Activated CD8-positive, alpha-beta memory T cell treated with anti-CD3 and anti-CD28 coated beads, Interleukin-2, amount 10 ng/mL, durations not matched to agents 7 days and 5 days (primary cell): ENCODE results near the gene CYP2S1. TPM values are rescaled to one million over a fixed set of nuclear protein-coding genes. Genes with fewer than 3 reads are reported as not detected.

ENCODE experiments used
- ATAC-seq: fragments of 150-1000 bp; cut with Tn5 transposase; one replicate; pipeline ENCODE4 v1.10.0; 2021; ENCODE audit warnings: moderate library complexity
- CTCF ChIA-PET: fragments of 350-600 bp; sonication (Branson Sonifier 250); formaldehyde crosslinking; loops from one replicate; lab custom pipeline; 2021; ENCODE audit warnings: antibody characterized with exemption; lab: Charles Lee
- DNase-seq: peaks from one replicate; pipeline ENCODE4 v3.0.0-alpha.2; 2020
- H3K27ac Mint-ChIP-seq: one replicate; pipeline ENCODE4 v1.8.0; 2021; ENCODE audit warnings: mild to moderate bottlenecking, mixed read lengths
- H3K27me3 Mint-ChIP-seq: one replicate; pipeline ENCODE4 v1.8.0; 2021; ENCODE audit warnings: mixed read lengths
- H3K36me3 Mint-ChIP-seq: one replicate; pipeline ENCODE4 v1.8.0; 2021; ENCODE audit warnings: mild to moderate bottlenecking, mixed read lengths
- H3K4me1 Mint-ChIP-seq: one replicate; pipeline ENCODE4 v1.8.0; 2021; ENCODE audit warnings: mixed read lengths
- H3K4me3 Mint-ChIP-seq: one replicate; pipeline ENCODE4 v1.8.0; 2021; ENCODE audit warnings: mild to moderate bottlenecking, moderate library complexity, mixed read lengths
- H3K9me3 Mint-ChIP-seq: one replicate; pipeline ENCODE4 v1.8.0; 2022; ENCODE audit warnings: low read depth, mixed read lengths
- total RNA-seq, 2 experiments: library from RNA; stranded (reverse); gene quantifications; one replicate each; pipeline ENCODE4 v1.2.3, GENCODE V29; 2021

The CYP2S1 gene
- total RNA-seq, 2 experiments from 2014 or later = 0.19 TPM; not detected in 1

DNA sequence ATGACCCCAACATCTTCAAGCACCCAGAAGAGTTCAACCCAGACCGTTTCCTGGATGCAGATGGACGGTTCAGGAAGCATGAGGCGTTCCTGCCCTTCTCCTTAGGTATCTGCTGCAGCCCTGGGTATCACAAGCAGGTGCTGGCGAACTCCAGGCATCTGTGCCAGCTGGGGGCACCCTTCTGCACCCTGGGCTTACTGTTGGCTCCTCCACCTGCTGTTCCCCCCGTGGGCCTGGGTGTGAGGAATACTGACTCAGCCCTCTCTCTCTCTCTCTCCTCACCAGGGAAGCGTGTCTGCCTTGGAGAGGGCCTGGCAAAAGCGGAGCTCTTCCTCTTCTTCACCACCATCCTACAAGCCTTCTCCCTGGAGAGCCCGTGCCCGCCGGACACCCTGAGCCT lies 13.0 kb downstream of the CYP2S1 start:
- H3K4me1 Mint-ChIP-seq = peaks cover 13% of the 10 kb centered on the region
- H3K9me3 Mint-ChIP-seq = no peaks in the 10 kb centered on the region
- no peak for DNase-seq
- peaks cover 10% of the 10 kb centered on the region for H3K27me3 Mint-ChIP-seq
- no peaks in the 10 kb centered on the region for H3K36me3 Mint-ChIP-seq
- H3K27ac Mint-ChIP-seq = no peak overlapping the region
- H3K4me3 Mint-ChIP-seq = no peak overlapping the region
- ATAC-seq = no peak
- CTCF ChIA-PET = interaction anchor here (0.6 to 5.7 kb wide), 3 partner anchors 56 to 473 kb away, joined by 3 to 106 read pairs (median 5); partner anchors contain the start of gene HNRNPUL1

DNA sequence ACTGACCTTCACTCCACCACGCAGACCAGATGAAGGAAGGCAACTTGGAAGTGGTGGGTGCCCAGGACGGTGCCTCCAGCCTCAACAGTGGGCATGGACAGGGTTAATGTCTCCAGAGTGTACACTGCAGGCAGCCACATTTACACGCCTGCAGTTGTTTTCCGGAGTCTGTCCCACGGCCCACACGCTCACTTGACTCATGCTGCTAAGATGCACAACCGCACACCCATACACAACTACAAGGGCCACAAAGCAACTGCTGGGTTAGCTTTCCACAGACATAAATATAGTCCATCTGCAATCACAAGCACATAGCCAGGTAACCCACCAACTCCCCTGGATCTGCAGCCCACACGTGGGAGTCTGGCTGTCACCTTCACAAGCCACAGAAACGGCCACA lies 13.4 kb downstream of the CYP2S1 start:
- CTCF ChIA-PET = interaction anchor here (0.6 to 5.7 kb wide), 3 partner anchors 55 to 473 kb away, joined by 3 to 106 read pairs (median 5); partner anchors contain the start of gene HNRNPUL1
- no peak overlapping the region for H3K4me3 Mint-ChIP-seq
- no peak overlapping the region for H3K27ac Mint-ChIP-seq
- H3K27me3 Mint-ChIP-seq = peaks cover 5% of the 10 kb centered on the region
- ATAC-seq (no peak), DNase-seq (no peak)
- no peaks in the 10 kb centered on the region for H3K36me3 Mint-ChIP-seq
- H3K4me1 Mint-ChIP-seq = peaks cover 11% of the 10 kb centered on the region
- no peaks in the 10 kb centered on the region for H3K9me3 Mint-ChIP-seq

DNA sequence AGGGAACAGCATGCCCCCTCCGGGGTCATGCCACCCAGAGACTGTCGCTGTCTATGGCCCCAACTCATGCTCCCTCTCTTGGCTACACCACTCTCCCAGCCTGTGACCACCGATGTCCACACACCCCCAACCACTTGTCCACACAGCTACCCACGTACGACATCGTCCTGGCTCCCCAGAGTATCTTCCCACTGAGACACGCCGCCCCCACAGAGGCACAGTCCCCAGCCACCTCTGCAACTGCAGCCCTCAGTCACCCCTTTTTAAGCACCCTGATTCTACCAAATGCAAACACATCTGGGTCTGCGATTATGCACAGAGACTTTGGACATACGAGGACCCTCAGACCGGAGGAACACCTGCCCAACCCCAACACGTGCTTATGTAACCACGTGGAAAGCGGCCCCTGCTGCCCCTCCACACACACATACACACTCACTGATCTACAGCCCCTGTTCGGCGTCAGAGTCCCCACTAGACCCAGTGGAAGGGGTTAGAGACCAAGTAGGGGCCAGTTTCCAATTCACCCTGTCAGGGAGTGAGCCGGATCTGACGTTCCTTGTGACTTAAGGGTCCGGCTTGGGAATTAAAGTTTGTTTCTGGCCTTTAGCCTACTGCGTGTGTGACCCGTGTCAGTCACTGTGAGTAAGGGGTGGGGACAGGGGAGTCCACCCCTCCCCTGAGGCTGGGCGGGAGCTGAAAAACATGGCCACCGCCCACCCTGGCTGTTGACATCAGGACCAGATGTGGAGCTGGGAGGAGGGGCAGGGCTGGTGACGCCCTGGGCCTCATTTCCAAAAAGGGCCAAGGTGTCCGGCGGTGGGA lies 14.1 kb downstream of the CYP2S1 start:
- H3K9me3 Mint-ChIP-seq = no peaks in the 10 kb centered on the region
- no peak for DNase-seq
- peaks cover 2% of the 10 kb centered on the region for H3K27me3 Mint-ChIP-seq
- H3K4me1 Mint-ChIP-seq = peaks cover 11% of the 10 kb centered on the region
- no peak overlapping the region for H3K4me3 Mint-ChIP-seq
- no peak overlapping the region for H3K27ac Mint-ChIP-seq
- H3K36me3 Mint-ChIP-seq = no peaks in the 10 kb centered on the region
- ATAC-seq = no peak
- CTCF ChIA-PET = interaction anchor here (0.8 to 5.7 kb wide), 3 partner anchors 54 to 102 kb away, joined by 3 to 106 read pairs (median 5); partner anchors contain the start of gene HNRNPUL1

DNA sequence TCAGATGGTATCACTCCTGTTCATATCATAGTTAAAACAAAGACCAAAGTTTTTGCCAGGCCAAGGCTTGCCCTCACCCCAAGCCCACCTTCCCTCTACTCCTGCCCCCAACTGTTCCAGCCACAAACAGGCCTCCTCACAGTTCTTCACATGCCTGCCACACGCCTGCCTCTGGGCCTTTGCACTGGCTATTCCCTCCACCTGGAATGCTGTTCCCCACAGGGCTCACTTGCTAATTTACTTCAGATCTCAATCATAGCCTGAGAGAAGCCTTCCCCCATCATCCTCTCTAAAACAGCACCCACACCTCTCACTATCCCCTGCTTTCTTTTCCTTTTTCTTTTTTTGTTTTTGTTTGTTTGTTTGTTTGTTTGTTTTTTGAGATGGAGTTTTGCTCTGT lies 21.1 kb downstream of the CYP2S1 start:
- peaks cover 20% of the 10 kb centered on the region for H3K27me3 Mint-ChIP-seq
- H3K36me3 Mint-ChIP-seq = no peaks in the 10 kb centered on the region
- CTCF ChIA-PET = no interaction called here
- no peak overlapping the region for H3K27ac Mint-ChIP-seq
- no peak for DNase-seq
- no peaks in the 10 kb centered on the region for H3K4me1 Mint-ChIP-seq
- ATAC-seq = no peak
- H3K9me3 Mint-ChIP-seq = no peaks in the 10 kb centered on the region
- no peak overlapping the region for H3K4me3 Mint-ChIP-seq

DNA sequence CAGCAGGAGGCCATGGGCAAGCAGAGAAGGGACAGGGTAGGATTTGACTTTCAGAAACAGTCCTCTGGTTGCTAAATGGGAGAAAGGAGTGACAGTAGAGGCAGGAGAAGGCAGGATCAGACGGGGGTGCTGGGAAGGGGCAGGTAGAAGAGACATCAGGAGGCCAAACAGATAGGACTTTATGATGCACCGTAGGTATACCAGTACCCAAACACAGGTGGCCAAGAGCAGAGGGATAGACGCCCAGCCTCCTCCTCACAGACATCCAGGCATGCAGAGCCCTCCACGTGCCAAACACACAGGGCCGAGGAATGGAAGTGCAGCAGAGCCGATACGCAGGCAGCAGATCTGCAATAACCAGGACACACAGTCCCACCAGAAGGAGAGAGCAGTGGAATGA lies 24.7 kb downstream of the CYP2S1 start:
- no peaks in the 10 kb centered on the region for H3K4me1 Mint-ChIP-seq
- H3K27ac Mint-ChIP-seq = no peak overlapping the region
- no peaks in the 10 kb centered on the region for H3K9me3 Mint-ChIP-seq

DNA sequence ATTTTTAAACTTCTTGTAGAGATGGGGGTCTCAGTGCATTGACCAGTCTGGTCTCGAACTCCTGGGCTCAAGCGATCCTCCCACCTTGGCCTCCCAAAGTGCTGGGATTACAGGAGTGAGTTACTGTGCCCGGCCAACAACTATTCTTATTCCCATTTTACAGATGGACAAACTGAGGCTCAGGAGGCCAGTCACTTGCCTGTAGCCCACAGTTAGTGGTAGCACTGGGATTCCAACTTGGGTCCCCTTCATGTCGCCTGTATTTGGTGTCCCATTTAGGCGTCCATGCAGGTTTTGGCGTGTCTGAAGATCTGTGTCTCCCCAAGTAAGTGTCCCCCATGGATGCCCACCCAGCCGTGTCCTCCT lies 25.2 kb downstream of the CYP2S1 start:
- Mint-ChIP-seq H3K27me3 (peaks cover 47% of the 10 kb centered on the region), H3K4me3 (no peak overlapping the region), H3K36me3 (no peaks in the 10 kb centered on the region), H3K9me3 (no peaks in the 10 kb centered on the region), H3K4me1 (no peaks in the 10 kb centered on the region), H3K27ac (no peak overlapping the region)
- ATAC-seq = no peak
- CTCF ChIA-PET = no interaction called here
- no peak for DNase-seq

More for the DNA sequence above, 24.7 kb downstream of the CYP2S1 start:
- CTCF ChIA-PET = no interaction called here
- DNase-seq = no peak
- H3K27me3 Mint-ChIP-seq = peaks cover 47% of the 10 kb centered on the region
- H3K36me3 Mint-ChIP-seq = no peaks in the 10 kb centered on the region
- ATAC-seq = no peak
- no peak overlapping the region for H3K4me3 Mint-ChIP-seq

DNA sequence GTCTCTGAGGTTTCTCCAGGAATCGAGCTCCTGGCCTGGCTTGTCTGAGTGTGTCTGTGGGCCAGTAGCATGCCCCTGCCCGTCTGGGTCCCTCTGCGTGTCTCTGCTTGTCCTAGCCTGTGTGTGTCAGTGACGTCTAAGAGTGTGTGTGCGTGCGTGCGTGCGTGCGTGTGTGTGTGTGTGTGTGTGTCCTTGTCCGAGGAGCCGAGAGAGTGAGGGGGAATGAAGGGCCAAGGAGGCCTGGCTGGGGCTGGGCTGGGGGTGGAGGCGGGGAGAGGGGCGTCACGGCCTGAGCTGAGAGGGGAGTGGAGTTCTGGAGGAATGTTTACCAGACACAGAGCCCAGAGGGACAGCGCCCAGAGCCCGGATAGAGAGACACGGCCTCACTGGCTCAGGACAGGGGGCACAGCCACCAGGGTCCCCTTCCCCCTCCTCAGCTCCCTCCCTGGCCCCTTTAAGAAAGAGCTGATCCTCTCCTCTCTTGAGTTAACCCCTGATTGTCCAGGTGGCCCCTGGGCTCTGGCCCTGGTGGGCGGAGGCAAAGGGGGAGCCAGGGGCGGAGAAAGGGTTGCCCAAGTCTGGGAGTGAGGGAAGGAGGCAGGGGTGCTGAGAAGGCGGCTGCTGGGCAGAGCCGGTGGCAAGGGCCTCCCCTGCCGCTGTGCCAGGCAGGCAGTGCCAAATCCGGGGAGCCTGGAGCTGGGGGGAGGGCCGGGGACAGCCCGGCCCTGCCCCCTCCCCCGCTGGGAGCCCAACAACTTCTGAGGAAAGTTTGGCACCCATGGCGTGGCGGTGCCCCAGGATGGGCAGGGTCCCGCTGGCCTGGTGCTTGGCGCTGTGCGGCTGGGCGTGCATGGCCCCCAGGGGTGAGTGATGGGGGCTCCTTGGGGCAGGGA lies 25.8 kb downstream of the CYP2S1 start, which contains the start of gene AXL:
Gene AXL (plus strand): TSS at position 609 of the 893 bp plus-strand sequence. CDS start 170 bp downstream, at position 779.
- ATAC-seq (no peak), DNase-seq (no peak)
- H3K36me3 Mint-ChIP-seq = no peaks in the 10 kb centered on the region
- H3K27me3 Mint-ChIP-seq = peaks cover 48% of the 10 kb centered on the region
- CTCF ChIA-PET = interaction anchor here (0.8 kb wide), 1 partner anchor 44 kb away, joined by 3 read pairs; no protein-coding TSS in a partner anchor
- no peak within 1 kb of the TSS for H3K27ac Mint-ChIP-seq
- no peaks in the 10 kb centered on the region for H3K4me1 Mint-ChIP-seq
- H3K4me3 Mint-ChIP-seq = no peak within 1 kb of the TSS
- H3K9me3 Mint-ChIP-seq = no peaks in the 10 kb centered on the region

DNA sequence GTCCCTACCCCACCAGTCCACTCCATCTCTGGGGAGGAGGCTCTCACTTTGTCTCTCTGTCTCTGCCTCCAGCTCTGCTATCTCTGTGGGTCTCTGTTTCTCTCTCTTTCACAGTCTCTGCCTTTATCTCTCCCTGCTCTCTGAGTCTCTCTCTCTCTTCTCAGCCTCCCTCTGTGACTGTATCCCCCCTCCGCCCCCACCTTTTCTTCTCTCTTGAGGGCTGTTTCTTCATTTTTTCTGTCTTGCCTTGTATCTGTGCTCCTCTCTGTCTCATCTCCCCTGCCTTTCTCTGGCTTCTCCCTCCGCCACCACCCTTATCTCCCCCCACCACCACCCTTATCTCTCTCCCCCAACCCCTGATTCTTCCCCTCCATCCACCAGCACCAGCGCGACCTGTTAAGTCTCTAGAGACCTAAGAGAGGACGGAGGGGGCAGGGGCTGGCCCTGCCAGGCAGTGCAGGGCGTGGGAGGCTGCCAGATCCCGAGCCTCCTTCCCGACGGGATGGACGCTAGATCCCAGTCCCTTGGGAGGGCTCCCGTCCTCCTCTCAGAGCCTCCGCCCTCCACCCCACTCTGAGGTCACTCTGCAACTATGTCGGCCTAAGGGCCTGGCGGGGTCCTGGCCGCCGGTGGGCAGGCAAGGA lies 27.0 kb downstream of the CYP2S1 start:
- Mint-ChIP-seq H3K36me3 (no peaks in the 10 kb centered on the region), H3K9me3 (no peaks in the 10 kb centered on the region), H3K27ac (no peak overlapping the region), H3K4me3 (no peak overlapping the region), H3K4me1 (no peaks in the 10 kb centered on the region), H3K27me3 (peaks cover 51% of the 10 kb centered on the region)
- DNase-seq (no peak), ATAC-seq (no peak)
- CTCF ChIA-PET = interaction anchor here (1.1 to 1.7 kb wide), 3 partner anchors 15 to 88 kb away, joined by 3 to 9 read pairs (median 4); partner anchors contain the start of gene HNRNPUL1

DNA sequence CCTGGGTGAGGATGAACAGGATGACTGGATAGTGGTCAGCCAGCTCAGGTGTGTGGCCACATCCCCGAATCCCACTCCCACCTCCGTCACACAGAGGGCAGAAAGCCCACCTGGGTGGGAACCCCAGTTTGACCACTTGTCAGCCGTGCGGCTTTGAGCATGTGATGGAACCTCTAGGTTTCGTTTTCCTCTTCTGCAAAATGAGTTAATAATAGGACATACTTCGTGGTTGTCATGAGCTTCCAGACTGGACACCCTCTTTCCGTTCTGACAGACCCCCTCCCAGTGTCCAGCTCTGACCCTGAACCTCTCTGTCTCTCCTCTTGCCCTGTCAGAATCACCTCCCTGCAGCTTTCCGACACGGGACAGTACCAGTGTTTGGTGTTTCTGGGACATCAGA lies 27.8 kb downstream of the CYP2S1 start:
- Mint-ChIP-seq H3K27ac (no peak overlapping the region), H3K9me3 (no peaks in the 10 kb centered on the region), H3K4me1 (peaks cover 6% of the 10 kb centered on the region), H3K27me3 (peaks cover 58% of the 10 kb centered on the region), H3K36me3 (no peaks in the 10 kb centered on the region), H3K4me3 (no peak overlapping the region)
- ATAC-seq (no peak), DNase-seq (no peak)
- CTCF ChIA-PET = interaction anchor here (1.1 to 1.7 kb wide), 3 partner anchors 16 to 88 kb away, joined by 3 to 9 read pairs (median 4); partner anchors contain the start of gene HNRNPUL1

DNA sequence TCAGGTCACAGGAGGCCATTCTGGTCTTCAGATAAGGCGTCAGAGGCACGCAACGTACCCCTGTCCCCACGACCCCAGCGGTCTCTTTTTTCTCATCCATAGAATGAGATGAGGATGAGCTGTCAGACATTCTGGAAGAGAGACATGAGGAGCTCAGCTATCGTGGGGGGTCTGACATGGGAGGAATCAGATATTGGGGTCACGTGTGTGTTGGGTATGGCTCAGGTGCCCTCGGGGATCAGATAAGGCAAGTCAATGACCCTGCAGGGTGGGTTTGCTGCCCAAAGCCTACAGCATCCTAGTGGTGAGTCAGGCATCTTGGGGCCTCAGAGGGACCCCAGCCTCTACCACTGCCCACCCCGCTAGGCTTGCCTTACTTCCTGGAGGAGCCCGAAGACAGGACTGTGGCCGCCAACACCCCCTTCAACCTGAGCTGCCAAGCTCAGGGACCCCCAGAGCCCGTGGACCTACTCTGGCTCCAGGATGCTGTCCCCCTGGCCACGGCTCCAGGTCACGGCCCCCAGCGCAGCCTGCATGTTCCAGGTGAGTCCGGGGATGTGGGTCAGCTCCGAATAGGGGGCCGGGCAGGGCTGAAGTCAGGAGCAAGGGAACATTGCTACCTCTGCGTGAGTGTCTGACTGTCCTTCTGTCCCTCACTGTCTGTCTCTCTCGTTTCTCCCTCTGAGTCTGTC lies 28.6 kb downstream of the CYP2S1 start:
- H3K4me1 Mint-ChIP-seq = peaks cover 9% of the 10 kb centered on the region
- ATAC-seq (no peak), DNase-seq (no peak)
- CTCF ChIA-PET = interaction anchor here (1.4 to 1.7 kb wide), 2 partner anchors 42 to 87 kb away, joined by 3 to 9 read pairs; partner anchors contain the start of gene HNRNPUL1
- no peaks in the 10 kb centered on the region for H3K9me3 Mint-ChIP-seq
- no peak overlapping the region for H3K4me3 Mint-ChIP-seq
- H3K27me3 Mint-ChIP-seq = peaks cover 58% of the 10 kb centered on the region
- no peaks in the 10 kb centered on the region for H3K36me3 Mint-ChIP-seq
- no peak overlapping the region for H3K27ac Mint-ChIP-seq

DNA sequence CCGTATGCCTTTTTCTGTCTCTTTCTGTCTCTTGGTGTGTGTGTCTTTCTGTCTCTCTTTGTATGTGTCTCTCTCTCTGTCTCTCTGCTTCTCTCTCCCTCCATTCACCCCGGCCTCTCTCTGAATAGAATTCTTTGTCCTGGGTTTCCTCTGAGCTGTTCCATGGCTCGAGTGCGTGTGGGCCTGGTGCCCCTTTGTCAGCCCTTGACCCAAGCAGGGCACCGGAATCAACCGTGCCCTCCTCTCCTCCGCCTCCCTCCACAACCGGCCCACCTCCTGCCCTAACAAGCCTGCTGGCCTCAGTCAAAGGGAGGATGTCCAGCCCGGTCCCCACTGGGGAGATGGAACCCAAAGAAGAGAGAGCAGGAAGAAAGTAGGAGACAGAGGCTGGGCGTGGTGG lies 29.2 kb downstream of the CYP2S1 start:
- no peak for ATAC-seq
- no peaks in the 10 kb centered on the region for H3K9me3 Mint-ChIP-seq
- no peak for DNase-seq
- no peak overlapping the region for H3K4me3 Mint-ChIP-seq
- H3K36me3 Mint-ChIP-seq = no peaks in the 10 kb centered on the region
- H3K27ac Mint-ChIP-seq = no peak overlapping the region
- H3K27me3 Mint-ChIP-seq = peaks cover 54% of the 10 kb centered on the region
- CTCF ChIA-PET = no interaction called here
- H3K4me1 Mint-ChIP-seq = peaks cover 15% of the 10 kb centered on the region

DNA sequence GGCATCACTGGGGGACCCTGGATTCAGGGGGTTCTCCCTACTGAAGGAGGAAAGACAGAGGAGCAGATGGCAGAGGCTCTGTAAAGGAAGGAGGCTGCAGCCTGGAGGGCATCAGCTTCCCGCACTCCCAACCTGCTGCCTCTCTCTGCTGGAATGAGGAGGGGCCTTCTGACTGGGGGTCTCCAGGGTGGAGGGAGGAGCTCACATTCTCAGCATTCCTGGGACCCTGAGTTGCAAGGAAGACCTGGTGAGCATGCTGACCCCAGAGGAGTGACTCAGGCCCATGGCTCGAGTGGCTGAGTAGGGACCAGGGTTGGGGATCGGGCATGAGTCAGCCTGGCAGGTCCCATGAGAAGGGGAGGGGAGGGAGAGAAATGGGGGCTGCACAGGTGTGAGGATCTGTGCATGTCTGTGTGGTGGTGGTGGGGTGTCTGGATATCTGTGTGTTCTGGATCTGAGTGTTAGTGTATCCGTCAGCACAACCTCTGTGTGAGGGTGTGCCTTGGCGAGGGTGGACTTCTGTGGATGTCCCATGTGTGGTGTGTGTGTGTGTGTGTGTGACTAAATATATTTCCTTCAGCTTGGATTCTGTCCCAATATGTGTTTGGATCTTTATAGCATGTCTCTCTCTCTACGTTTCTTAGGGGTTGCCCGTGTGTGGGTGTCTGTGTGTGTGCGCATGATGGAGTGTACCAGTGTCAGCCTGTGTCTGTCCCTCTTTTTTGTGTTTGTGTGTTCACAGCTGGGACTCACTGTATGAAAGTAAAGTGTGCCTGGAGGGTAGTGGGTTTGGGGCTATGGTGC lies 30.6 kb downstream of the CYP2S1 start:
- DNase-seq = no peak

More for the DNA sequence above, 30.6 kb downstream of the CYP2S1 start:
- H3K36me3 Mint-ChIP-seq = no peaks in the 10 kb centered on the region
- no peak for ATAC-seq
- H3K27me3 Mint-ChIP-seq = peaks cover 42% of the 10 kb centered on the region
- peaks cover 17% of the 10 kb centered on the region for H3K4me1 Mint-ChIP-seq
- H3K9me3 Mint-ChIP-seq = no peaks in the 10 kb centered on the region
- CTCF ChIA-PET = no interaction called here
- H3K27ac Mint-ChIP-seq = no peak overlapping the region
- H3K4me3 Mint-ChIP-seq = no peak overlapping the region
